ENCODE data around the gene GDPD5.

Gene GDPD5

GRCh38 chr11:75547617-75548058, 21.9 kb upstream of the GDPD5 start:
- TF ChIP-seq TSHZ2 (CRISPR knock-in tag; IDR thresholded peaks at IDR 0.05) (no peak), ZFP3 (CRISPR knock-in tag; IDR thresholded peaks at IDR 0.05) (no peak), ESRRG (CRISPR knock-in tag; IDR thresholded peaks at IDR 0.05) (no peak), CSDC2 (CRISPR knock-in tag; IDR thresholded peaks at IDR 0.05) (no peak), ZNF565 (CRISPR knock-in tag; conservative IDR thresholded peaks at IDR 0.05; ENCODE audit: low read depth) (no peak), ISL1 (CRISPR knock-in tag; IDR thresholded peaks at IDR 0.05) (no peak), TCF4 (CRISPR knock-in tag; IDR thresholded peaks at IDR 0.05; ENCODE audit: borderline replicate concordance) (no peak), RARB (CRISPR knock-in tag; IDR thresholded peaks at IDR 0.05) (no peak), CREB5 (CRISPR knock-in tag; IDR thresholded peaks at IDR 0.05; ENCODE audit: low read depth) (no peak), POU6F1 (CRISPR knock-in tag; IDR thresholded peaks at IDR 0.05; ENCODE audit: borderline replicate concordance, low read depth) (no peak), GLIS3 (CRISPR knock-in tag; IDR thresholded peaks at IDR 0.05) (no peak), ZNF70 (CRISPR knock-in tag; IDR thresholded peaks at IDR 0.05) (no peak), ARNTL (CRISPR knock-in tag; IDR thresholded peaks at IDR 0.05; ENCODE audit: borderline replicate concordance, low read depth) (no peak), ZFP30 (CRISPR knock-in tag; IDR thresholded peaks at IDR 0.05) (no peak)

GRCh38 chr11:75547177-75547576, 21.4 kb upstream of the GDPD5 start:
- no peak for ATAC-seq

More at GRCh38 chr11:75547617-75548058, 21.9 kb upstream of the GDPD5 start:
- peak; percentile 97 for ATAC-seq

GRCh38 chr11:75543806-75544205, 18.1 kb upstream of the GDPD5 start:
- ATAC-seq: no peak

More at GRCh38 chr11:75547177-75547576, 21.4 kb upstream of the GDPD5 start:
- TF ChIP-seq SNAI2 (CRISPR knock-in tag; IDR thresholded peaks at IDR 0.05) (no peak), PPARA (CRISPR knock-in tag; IDR thresholded peaks at IDR 0.05; ENCODE audit: borderline replicate concordance) (no peak), CREB5 (CRISPR knock-in tag; IDR thresholded peaks at IDR 0.05; ENCODE audit: low read depth) (no peak), ZNF70 (CRISPR knock-in tag; IDR thresholded peaks at IDR 0.05) (no peak), GLIS3 (CRISPR knock-in tag; IDR thresholded peaks at IDR 0.05) (no peak)

More at GRCh38 chr11:75543806-75544205, 18.1 kb upstream of the GDPD5 start:
- TF ChIP-seq TSHZ2 (CRISPR knock-in tag; IDR thresholded peaks at IDR 0.05) (no peak), ISL1 (CRISPR knock-in tag; IDR thresholded peaks at IDR 0.05) (no peak), OSR1 (CRISPR knock-in tag; IDR thresholded peaks at IDR 0.05) (no peak), PPARA (CRISPR knock-in tag; IDR thresholded peaks at IDR 0.05; ENCODE audit: borderline replicate concordance) (no peak), ZC3H10 (CRISPR knock-in tag; IDR thresholded peaks at IDR 0.05) (no peak), ZNF70 (CRISPR knock-in tag; IDR thresholded peaks at IDR 0.05) (no peak), ZFP3 (CRISPR knock-in tag; IDR thresholded peaks at IDR 0.05) (no peak), CSRNP3 (CRISPR knock-in tag; IDR thresholded peaks at IDR 0.05) (no peak), SNAI2 (CRISPR knock-in tag; IDR thresholded peaks at IDR 0.05) (no peak), PATZ1 (CRISPR knock-in tag; IDR thresholded peaks at IDR 0.05; ENCODE audit: borderline replicate concordance) (no peak), RARB (CRISPR knock-in tag; IDR thresholded peaks at IDR 0.05) (no peak)
